Parathyroid adenoma (tissue), 2 donors: ENCODE results near the gene LLCFC1.

Experiments
- H2AFZ ChIP-seq: fragments of 300-600 bp; sonication (generic); one replicate; pipeline ENCODE4 v1.7.0; 2017; ENCODE audit warnings: antibody characterized with exemption, mild to moderate bottlenecking
- H3K27ac ChIP-seq: fragments of 300-600 bp; sonication (generic); one replicate; pipeline ENCODE4 v1.7.0; 2017
- H3K27me3 ChIP-seq: fragments of 300-600 bp; sonication (generic); one replicate; pipeline ENCODE4 v1.7.0; 2017; ENCODE audit warnings: low read length; ENCODE audit not compliant: control insufficient read depth, insufficient read depth
- H3K36me3 ChIP-seq: fragments of 300-600 bp; sonication (generic); one replicate; pipeline ENCODE4 v1.7.0; 2017; ENCODE audit warnings: low read length; ENCODE audit not compliant: control insufficient read depth, insufficient read depth
- H3K4me1 ChIP-seq: fragments of 300-600 bp; sonication (generic); one replicate; pipeline ENCODE4 v1.7.0; 2017; ENCODE audit warnings: control low read depth
- H3K4me2 ChIP-seq: fragments of 300-600 bp; sonication (generic); one replicate; pipeline ENCODE4 v1.7.0; 2017; ENCODE audit warnings: low read length
- H3K4me3 ChIP-seq: fragments of 300-600 bp; sonication (generic); one replicate; pipeline ENCODE4 v1.7.0; 2017; ENCODE audit warnings: low read depth, low read length
- H3K79me2 ChIP-seq: fragments of 300-600 bp; sonication (generic); one replicate; pipeline ENCODE4 v1.7.0; 2017; ENCODE audit warnings: control low read depth
- H3K9ac ChIP-seq: fragments of 300-600 bp; sonication (generic); one replicate; pipeline ENCODE4 v1.7.0; 2017; ENCODE audit warnings: mild to moderate bottlenecking
- H3K9me3 ChIP-seq: fragments of 300-600 bp; sonication (generic); one replicate; pipeline ENCODE4 v1.7.0; 2017; ENCODE audit warnings: low read length; ENCODE audit not compliant: control insufficient read depth
- CTCF ChIP-seq: fragments of 300-600 bp; sonication (generic); IDR thresholded peaks from one replicate; pipeline ENCODE4 v1.7.0; 2017; ENCODE audit warnings: antibody characterized with exemption, mild to moderate bottlenecking
- donor health status: primary hyperparathyroidism.

Gene LLCFC1

DNA sequence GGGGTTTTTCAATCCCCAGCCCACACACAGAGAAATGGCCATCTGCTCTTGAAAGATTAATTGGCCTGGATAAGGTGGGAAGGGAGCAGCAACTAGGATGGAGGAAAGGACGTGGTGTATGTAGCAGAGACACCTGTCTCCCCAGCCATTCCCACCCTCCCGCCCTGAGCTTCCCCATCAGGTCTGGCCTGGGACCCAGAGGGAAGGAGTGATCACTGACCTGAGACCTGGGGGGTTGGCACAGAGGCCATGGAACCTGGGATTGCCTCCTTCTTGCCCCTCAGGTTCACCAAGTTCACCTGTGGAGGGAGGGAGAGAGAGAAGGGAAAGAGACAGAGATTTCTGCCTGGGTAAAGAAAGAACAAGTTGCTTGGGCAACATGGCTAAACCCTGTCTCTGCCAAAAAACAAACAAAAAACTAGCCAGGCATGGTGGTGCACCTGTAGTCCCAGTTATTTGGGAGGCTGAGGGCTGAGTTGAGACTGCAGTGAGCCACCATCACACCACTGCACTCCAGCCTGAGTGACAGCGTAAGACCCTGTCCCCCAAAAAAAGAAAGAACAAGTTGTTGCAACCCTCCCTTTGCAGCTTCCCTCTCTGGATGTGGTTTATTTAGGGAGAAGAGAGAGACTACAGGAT, 42.4 kb upstream of the LLCFC1 start:
- H3K27ac ChIP-seq: no peak overlapping the region
- no peak overlapping the region for H3K9ac ChIP-seq
- H3K4me1 ChIP-seq: no peaks in the 10 kb centered on the region
- H3K27me3 ChIP-seq: no peaks in the 10 kb centered on the region
- no peak for TF ChIP-seq CTCF
- no peak overlapping the region for H2AFZ ChIP-seq
- no peaks in the 10 kb centered on the region for H3K79me2 ChIP-seq
- H3K4me2 ChIP-seq: no peak overlapping the region
- no peak overlapping the region for H3K4me3 ChIP-seq
- no peaks in the 10 kb centered on the region for H3K9me3 ChIP-seq
- H3K36me3 ChIP-seq: no peaks in the 10 kb centered on the region

DNA sequence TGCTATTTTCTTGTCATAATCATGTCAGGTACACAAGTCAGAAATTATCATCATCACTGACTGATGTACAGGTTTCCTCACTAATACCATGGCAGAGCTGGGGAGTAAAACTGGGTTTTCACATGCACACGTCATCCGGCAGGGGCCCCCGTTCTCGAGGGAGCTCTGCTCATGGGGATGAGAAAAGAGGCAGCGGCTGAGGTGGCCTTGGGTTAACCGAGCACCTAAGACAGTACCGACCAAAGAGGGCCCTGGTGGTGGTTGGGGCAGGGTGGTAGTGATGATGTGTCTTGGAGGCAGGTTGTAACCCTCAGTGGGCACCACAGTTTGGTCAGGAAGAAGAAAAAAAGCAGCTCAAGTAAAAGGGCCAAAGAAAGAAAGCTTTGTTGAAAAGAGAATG, 41.6 kb upstream of the LLCFC1 start:
- Histone ChIP-seq H3K79me2 (no peaks in the 10 kb centered on the region), H3K4me1 (no peaks in the 10 kb centered on the region), H3K36me3 (no peaks in the 10 kb centered on the region), H3K27ac (no peak overlapping the region), H3K4me2 (no peak overlapping the region), H3K9ac (no peak overlapping the region), H3K27me3 (no peaks in the 10 kb centered on the region), H3K4me3 (no peak overlapping the region), H2AFZ (no peak overlapping the region), H3K9me3 (no peaks in the 10 kb centered on the region)
- no peak for TF ChIP-seq CTCF

- Histone ChIP-seq H3K36me3 (no peaks in the 10 kb centered on the region), H3K4me3 (no peak overlapping the region), H3K27ac (no peak overlapping the region), H3K9me3 (no peaks in the 10 kb centered on the region), H3K79me2 (no peaks in the 10 kb centered on the region), H3K27me3 (no peaks in the 10 kb centered on the region), H3K4me1 (no peaks in the 10 kb centered on the region), H3K4me2 (no peak overlapping the region), H3K9ac (no peak overlapping the region), H2AFZ (no peak overlapping the region)
- TF ChIP-seq CTCF: no peak
These were observed 40.7 kb upstream of the LLCFC1 start for GRCh38 chr7:142898377-142899170.

GRCh38 chr7:142899661-142900060, 39.6 kb upstream of the LLCFC1 start:
- no peak overlapping the region for H2AFZ ChIP-seq
- H3K4me3 ChIP-seq: no peak overlapping the region
- H3K79me2 ChIP-seq: no peaks in the 10 kb centered on the region
- no peak for TF ChIP-seq CTCF
- no peaks in the 10 kb centered on the region for H3K4me1 ChIP-seq
- H3K36me3 ChIP-seq: no peaks in the 10 kb centered on the region
- no peak overlapping the region for H3K27ac ChIP-seq
- no peaks in the 10 kb centered on the region for H3K27me3 ChIP-seq
- H3K4me2 ChIP-seq: no peak overlapping the region
- no peaks in the 10 kb centered on the region for H3K9me3 ChIP-seq
- no peak overlapping the region for H3K9ac ChIP-seq
